CD4-positive, alpha-beta T cell treated with Interleukin-12 subunit alpha and Interleukin-12 subunit beta, for 1 hour (primary cell): ENCODE data around the gene APOB.

Experiments
- DNase-seq: peaks from one replicate; pipeline ENCODE4 v3.0.0-alpha.2; 2020

APOB gene

GRCh38 chr2:21014364-21015280 lies 29.3 kb downstream of the APOB start:
- DNase-seq = no peak

DNA sequence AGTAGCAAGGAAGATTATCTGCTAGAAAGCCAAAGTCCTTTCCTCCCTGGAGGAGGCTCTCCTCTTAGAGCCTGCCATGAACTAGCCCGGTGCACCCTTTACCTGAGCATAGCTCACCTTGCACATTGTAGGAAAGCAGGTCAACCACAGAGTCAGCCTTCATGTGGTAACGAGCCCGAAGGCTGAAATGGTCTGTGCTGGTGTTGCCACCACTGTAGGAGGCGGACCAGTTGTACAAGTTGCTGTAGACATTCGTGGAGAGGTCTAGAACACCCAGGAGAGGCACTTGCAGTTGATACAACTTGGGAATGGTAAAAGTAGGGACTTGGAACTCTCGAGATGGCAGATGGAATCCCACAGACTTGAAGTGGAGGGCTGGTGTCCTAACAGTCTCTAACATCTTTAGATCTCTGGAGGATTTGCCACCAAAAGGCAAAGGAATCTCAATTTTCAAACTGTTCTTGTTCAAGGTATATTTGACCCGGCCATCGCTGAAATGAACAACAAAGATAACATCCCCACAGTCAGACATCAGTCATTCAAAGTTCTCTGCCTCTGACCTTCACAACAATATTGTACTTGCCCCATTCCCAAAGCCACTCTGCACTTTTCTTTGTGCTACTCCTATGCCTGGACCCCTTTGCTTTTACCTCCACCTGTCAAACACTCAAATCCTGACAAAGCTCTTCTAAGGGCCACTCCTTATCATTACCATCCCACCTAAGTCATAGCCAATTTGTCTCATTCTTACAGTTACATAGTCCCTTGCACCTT lies 30.6 kb downstream of the APOB start:
- no peak for DNase-seq

DNA sequence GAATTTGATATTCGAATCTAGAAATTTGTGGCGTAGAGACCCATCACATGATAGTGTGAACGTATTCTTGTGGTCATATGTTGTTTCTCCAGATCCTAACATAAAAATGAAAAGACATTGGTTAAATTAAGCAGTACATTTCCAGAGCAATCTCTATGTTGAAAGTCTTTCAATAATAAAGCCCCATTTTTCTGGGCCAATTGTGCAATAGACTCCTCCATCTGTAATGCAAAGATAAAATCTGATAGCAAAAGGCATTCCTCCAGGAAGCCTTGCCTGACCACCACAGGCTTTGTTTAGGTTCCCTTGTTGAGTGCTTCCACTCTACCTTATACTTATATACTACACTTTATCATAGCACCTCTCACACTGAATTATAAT lies 31.3 kb downstream of the APOB start:
- no peak for DNase-seq

GRCh38 chr2:21011876-21012556 lies 31.9 kb downstream of the APOB start:
- no peak for DNase-seq

DNA sequence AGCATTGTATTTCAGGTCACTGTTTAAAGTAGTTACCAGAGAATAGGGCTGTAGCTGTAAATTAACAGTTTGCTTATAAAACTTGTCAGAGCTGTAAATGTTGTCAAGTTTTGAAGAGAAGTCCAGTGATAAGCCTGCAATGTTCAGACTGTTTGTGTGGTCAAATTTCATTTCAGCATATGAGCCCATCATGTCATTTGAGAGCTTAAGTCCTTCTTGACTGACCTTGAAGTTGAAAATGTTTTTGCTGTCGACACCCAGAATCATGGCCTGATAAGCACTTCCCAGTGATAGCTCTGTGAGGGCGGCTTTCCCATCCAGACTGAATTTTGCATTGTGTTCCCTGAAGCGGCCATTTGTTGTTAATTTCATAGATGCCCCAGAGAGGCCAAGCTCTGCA lies 32.4 kb downstream of the APOB start:
- no peak for DNase-seq

- no peak for DNase-seq
These were observed 32.9 kb downstream of the APOB start for GRCh38 chr2:21010813-21011439.

- no peak for DNase-seq
These were observed 34.1 kb downstream of the APOB start for GRCh38 chr2:21009662-21010225.

DNA sequence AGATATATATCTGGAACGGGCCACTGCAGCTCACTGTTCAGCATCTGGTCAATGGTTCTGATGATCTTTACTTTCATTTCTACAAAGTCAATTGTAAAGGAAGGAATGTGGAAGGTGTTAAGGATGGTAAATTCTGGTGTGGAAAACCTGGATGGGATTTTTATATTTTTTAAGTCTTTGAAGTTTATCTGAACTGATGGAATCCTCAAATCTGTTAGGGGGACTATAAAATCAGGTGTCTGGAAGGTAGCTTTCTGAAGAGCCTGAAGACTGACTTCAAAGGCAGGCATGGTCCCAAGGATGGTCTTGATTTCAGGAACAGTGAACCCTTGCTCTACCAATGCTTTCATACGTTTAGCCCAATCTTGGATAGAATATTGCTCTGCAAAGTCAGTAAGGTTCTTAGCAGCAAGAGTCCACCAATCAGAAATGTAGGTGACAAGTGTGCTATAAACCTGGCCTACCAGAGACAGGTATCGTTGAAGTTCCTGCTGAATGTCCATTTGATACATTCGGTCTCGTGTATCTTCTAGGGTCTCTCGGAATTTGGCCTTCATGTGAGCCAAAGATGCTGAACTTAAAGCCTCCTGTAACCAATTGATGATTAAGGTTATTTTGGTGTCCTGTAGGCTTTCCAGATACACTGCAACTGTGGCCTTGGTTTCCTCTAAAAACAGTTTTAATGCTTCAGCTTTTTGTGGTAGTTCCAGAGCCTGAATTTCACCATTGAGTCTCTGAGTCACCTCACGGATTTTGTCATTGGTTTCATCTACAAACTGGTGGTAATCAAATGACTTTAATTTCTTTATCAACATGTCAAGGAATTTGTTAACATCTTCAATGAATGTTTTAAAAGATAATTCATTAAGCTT lies 34.8 kb downstream of the APOB start:
- DNase-seq = no peak

DNA sequence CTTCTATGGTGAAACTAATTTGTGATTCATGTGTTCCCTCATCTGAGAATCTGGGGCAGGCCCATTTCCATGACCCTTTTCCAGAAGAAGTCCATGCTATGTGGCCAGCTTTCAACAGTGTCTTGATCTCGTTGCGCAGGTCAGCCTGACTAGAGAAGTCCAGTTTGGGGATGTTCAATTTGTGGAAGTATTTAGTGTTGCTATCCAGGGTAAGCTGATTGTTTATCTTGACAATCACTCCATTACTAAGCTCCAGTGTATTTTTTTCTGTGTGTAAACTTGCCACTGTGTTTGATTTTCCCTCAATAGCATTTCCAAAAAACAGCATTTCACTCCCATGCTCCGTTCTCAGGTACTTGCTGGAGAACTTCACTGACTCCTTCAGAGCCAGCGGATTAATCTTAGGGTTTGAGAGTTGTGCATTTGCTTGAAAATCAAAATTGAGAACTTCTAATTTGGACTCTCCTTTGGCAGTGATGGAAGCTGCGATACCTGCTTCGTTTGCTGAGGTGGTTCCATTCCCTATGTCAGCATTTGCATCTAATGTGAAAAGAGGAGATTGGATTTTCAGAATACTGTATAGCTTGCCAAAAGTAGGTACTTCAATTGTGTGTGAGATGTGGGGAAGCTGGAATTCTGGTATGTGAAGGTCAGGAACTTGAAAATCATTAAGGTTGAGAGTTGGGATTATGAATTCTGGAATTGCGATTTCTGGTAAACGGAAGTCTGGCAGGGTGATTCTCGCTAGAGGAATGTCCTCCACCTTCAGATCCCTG lies 35.7 kb downstream of the APOB start:
- no peak for DNase-seq

DNA sequence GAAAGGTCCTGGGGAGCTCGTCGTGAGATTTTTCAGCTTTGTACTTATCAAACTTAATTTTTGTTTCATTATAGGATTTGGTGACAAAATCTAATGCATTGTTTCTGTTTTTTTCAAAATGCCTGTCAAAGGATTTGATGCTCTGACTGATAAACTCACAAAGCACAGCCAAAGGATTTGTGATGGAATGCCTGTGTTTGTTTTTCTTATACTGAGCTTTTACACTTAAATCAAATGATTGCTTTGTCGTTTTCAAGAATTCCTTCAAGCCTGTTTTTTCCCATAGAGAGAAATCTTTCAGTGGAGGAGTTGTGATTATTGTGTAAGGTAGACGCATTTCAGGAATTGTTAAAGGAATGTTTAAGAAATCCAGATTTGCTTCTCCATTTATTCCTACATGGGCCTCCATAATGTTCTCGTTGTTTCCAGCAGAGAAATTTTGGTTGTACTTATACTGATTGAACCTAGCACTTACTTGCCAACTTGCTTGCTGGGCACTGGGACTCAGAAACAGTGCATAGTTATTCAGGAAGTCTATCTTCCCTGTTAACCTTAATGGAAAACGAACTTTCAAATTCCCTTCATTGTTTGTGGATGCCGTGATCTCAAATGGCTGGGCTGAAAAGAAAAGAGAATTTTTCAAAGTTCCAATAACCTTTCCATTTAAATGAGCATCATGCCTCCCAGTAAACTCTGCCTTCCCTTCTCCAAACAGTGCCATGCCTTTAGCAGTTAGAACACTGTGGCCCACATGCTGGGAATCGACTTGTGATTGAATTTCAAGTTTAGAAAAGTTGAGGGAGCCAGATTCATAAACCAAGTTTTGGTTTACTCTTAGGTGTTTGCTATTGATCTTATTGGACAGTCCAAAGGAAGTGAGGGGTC lies 36.5 kb downstream of the APOB start:
- no peak for DNase-seq

DNA sequence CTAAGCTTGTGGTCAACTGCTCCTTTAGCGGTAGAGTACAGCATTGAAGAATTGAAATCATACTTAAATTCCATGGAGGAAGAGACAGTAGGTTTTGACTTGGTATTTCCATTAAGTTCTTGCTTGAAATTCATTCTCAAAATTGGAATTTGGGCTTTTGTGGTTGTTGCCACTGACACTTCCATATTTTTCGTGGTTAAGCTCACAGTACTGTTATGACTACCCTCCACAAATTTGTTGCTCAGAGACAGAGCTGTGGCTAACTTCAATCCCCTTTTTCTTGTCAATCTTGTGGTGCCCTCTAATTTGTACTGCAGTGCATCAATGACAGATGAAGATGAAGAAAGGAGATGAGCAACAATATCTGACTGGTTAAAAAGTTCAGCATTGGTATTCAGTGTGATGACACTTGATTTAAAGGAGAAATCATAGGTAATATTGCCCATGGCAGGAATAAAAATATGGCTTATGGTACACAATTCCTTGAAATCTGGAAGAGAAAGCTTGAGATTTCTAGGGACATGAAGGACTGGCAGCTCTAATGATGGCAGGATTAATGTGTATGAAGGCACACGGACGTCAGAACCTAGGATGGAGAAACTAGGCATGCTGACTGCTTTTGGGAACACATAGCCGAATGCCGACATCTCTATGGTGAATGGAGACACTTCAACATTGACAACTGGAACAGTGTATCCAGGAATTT lies 37.3 kb downstream of the APOB start:
- no peak for DNase-seq

GRCh38 chr2:21005700-21006422 lies 38.0 kb downstream of the APOB start:
- no peak for DNase-seq

- no peak for DNase-seq
These were observed 38.7 kb downstream of the APOB start for GRCh38 chr2:21005111-21005699.

DNA sequence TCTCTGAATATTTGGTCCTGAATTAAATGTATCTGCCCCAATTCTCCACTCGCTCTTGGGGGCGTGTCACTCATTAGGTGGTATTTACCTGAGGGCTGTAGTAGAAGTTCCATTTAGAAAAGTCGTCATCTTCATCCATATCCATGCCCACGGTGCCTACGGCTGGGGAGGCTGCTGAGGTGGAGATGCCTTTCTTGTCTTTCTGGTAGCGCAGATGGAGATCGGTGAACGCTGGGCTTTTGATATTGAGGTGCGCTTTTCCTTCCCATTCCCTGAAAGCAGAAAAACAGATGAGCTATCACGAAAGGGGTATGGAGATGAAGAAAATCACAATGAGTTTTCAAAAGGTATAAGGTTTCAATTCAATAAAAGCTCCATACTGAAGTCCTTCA lies 39.7 kb downstream of the APOB start:
- no peak for DNase-seq

- no peak for DNase-seq
These were observed 40.2 kb downstream of the APOB start for GRCh38 chr2:21003572-21004180.

GRCh38 chr2:21002814-21003192 lies 41.1 kb downstream of the APOB start:
- no peak for DNase-seq

- DNase-seq = no peak
These were observed 41.7 kb downstream of the APOB start for GRCh38 chr2:21001988-21002813.
